Measurements from ENCODE around the gene ZBTB16.

The ZBTB16 gene

GRCh38 chr11:114052160-114052559 lies 7.4 kb upstream of the ZBTB16 start:
- no peak overlapping the region for H3K27ac ChIP-seq (ENCODE audit: low read length)

GRCh38 chr11:114053406-114053805 lies 6.1 kb upstream of the ZBTB16 start:
- no peaks in the 10 kb centered on the region for H3K9me3 ChIP-seq (replicated peaks; ENCODE audit: insufficient read depth, low read length)
- peaks cover 10% of the 10 kb centered on the region; the same call in 1 of the 2 replicates for H3K27me3 ChIP-seq (replicated peaks; ENCODE audit: insufficient read depth, low read length)
- H2AFZ ChIP-seq (ENCODE audit: low read length) = no peak overlapping the region

More at GRCh38 chr11:114052160-114052559, 7.4 kb upstream of the ZBTB16 start:
- Histone ChIP-seq H3K4me2 (ENCODE audit: low read depth, low read length) (no peak overlapping the region), H3K79me2 (ENCODE audit: low read length) (no peaks in the 10 kb centered on the region), H3F3A (ENCODE audit: insufficient read depth, low read length) (no peaks in the 10 kb centered on the region), H3K9me2 (replicated peaks; ENCODE audit: insufficient read depth, low read length) (no peaks in the 10 kb centered on the region), H3K27me3 (replicated peaks; ENCODE audit: insufficient read depth, low read length) (no peaks in the 10 kb centered on the region), H3K9ac (ENCODE audit: low read length) (no peak overlapping the region), H4K20me1 (ENCODE audit: insufficient read depth, low read length) (no peaks in the 10 kb centered on the region), H3K36me3 (replicated peaks; ENCODE audit: insufficient read depth, low read length) (no peaks in the 10 kb centered on the region), H3K4me1 (ENCODE audit: low read length) (no peaks in the 10 kb centered on the region), H3K9me3 (replicated peaks; ENCODE audit: insufficient read depth, low read length) (no peaks in the 10 kb centered on the region), H3K4me3 (ENCODE audit: low read length) (no peak overlapping the region), H2AFZ (ENCODE audit: low read length) (no peak overlapping the region)
- TF ChIP-seq EZH2 (optimal IDR thresholded peaks at IDR 0.05; ENCODE audit: low read depth, low read length) (no peak), EZH2phosphoT487 (IDR thresholded peaks at IDR 0.05; ENCODE audit: low read length) (no peak), CTCF (IDR thresholded peaks at IDR 0.05; ENCODE audit: low read length) (no peak)
- DNase-seq = no peak

GRCh38 chr11:114054806-114055205 lies 4.7 kb upstream of the ZBTB16 start:
- H3K9me2 ChIP-seq (replicated peaks; ENCODE audit: insufficient read depth, low read length) = no peaks in the 10 kb centered on the region
- H3K79me2 ChIP-seq (ENCODE audit: low read length) = no peaks in the 10 kb centered on the region
- H3K4me2 ChIP-seq (ENCODE audit: low read depth, low read length) = no peak overlapping the region
- H4K20me1 ChIP-seq (ENCODE audit: insufficient read depth, low read length) = no peaks in the 10 kb centered on the region
- H3K4me1 ChIP-seq (ENCODE audit: low read length) = no peaks in the 10 kb centered on the region
- TF ChIP-seq EZH2 (optimal IDR thresholded peaks at IDR 0.05; ENCODE audit: low read depth, low read length) (no peak), EZH2phosphoT487 (IDR thresholded peaks at IDR 0.05; ENCODE audit: low read length) (no peak), CTCF (IDR thresholded peaks at IDR 0.05; ENCODE audit: low read length) (no peak)
- no peak for DNase-seq
- peaks cover 22% of the 10 kb centered on the region for H3K27me3 ChIP-seq (replicated peaks; ENCODE audit: insufficient read depth, low read length)
- no peak overlapping the region for H3K4me3 ChIP-seq (ENCODE audit: low read length)
- no peaks in the 10 kb centered on the region for H3F3A ChIP-seq (ENCODE audit: insufficient read depth, low read length)
- no peak overlapping the region for H3K27ac ChIP-seq (ENCODE audit: low read length)
- no peak overlapping the region for H2AFZ ChIP-seq (ENCODE audit: low read length)
- no peaks in the 10 kb centered on the region for H3K9me3 ChIP-seq (replicated peaks; ENCODE audit: insufficient read depth, low read length)
- H3K9ac ChIP-seq (ENCODE audit: low read length) = no peak overlapping the region
- no peaks in the 10 kb centered on the region for H3K36me3 ChIP-seq (replicated peaks; ENCODE audit: insufficient read depth, low read length)

More at GRCh38 chr11:114053406-114053805, 6.1 kb upstream of the ZBTB16 start:
- no peak overlapping the region for H3K4me3 ChIP-seq (ENCODE audit: low read length)
- TF ChIP-seq CTCF (IDR thresholded peaks at IDR 0.05; ENCODE audit: low read length) = no peak
- no peak for TF ChIP-seq EZH2phosphoT487 (IDR thresholded peaks at IDR 0.05; ENCODE audit: low read length)
- TF ChIP-seq EZH2 (optimal IDR thresholded peaks at IDR 0.05; ENCODE audit: low read depth, low read length) = no peak
- no peak overlapping the region for H3K9ac ChIP-seq (ENCODE audit: low read length)
- H3K36me3 ChIP-seq (replicated peaks; ENCODE audit: insufficient read depth, low read length) = no peaks in the 10 kb centered on the region
- no peaks in the 10 kb centered on the region for H4K20me1 ChIP-seq (ENCODE audit: insufficient read depth, low read length)
- H3K9me2 ChIP-seq (replicated peaks; ENCODE audit: insufficient read depth, low read length) = no peaks in the 10 kb centered on the region
- H3F3A ChIP-seq (ENCODE audit: insufficient read depth, low read length) = no peaks in the 10 kb centered on the region
- H3K4me2 ChIP-seq (ENCODE audit: low read depth, low read length) = no peak overlapping the region
- DNase-seq = no peak
- H3K27ac ChIP-seq (ENCODE audit: low read length) = no peak overlapping the region
- no peaks in the 10 kb centered on the region for H3K4me1 ChIP-seq (ENCODE audit: low read length)
- no peaks in the 10 kb centered on the region for H3K79me2 ChIP-seq (ENCODE audit: low read length)

Data from MM.1S (cell line).